Mucosa of rectum (tissue), 2 donors: ENCODE data around the gene CELF1.
"Not testable (repeated sequence)": the region's sequence is repeated elsewhere in the genome, so short reads cannot be mapped to it uniquely, and the experiment has no call there.

ENCODE experiments used
- H3K27ac ChIP-seq, 2 donors: one replicate each; pipeline ENCODE4 v1.7.0; 2013; ENCODE audit warnings: inconsistent platforms in 2 of 2, low read depth in 2 of 2, low read length in 2 of 2
- H3K27me3 ChIP-seq, 2 donors: one replicate each; pipeline ENCODE4 v1.7.0; 2013; ENCODE audit warnings: low read length in 2 of 2; ENCODE audit not compliant: control insufficient read depth in 2 of 2, insufficient read depth in 2 of 2
- H3K36me3 ChIP-seq, 2 donors: one replicate each; pipeline ENCODE4 v1.7.0; 2013; ENCODE audit warnings: low read length in 2 of 2; ENCODE audit not compliant: control insufficient read depth in 2 of 2, insufficient read depth in 2 of 2
- H3K4me1 ChIP-seq, 2 donors: one replicate each; pipeline ENCODE4 v1.7.0; 2013; ENCODE audit warnings: low read length in 2 of 2, mild to moderate bottlenecking in 1 of 2; ENCODE audit not compliant: control insufficient read depth in 2 of 2, insufficient read depth in 2 of 2
- H3K4me3 ChIP-seq, 2 donors: one replicate each; pipeline ENCODE4 v1.7.0; 2013; ENCODE audit warnings: low read length in 2 of 2
- H3K9ac ChIP-seq, 2 donors: one replicate each; pipeline ENCODE4 v1.7.0; 2013; ENCODE audit warnings: low read length in 2 of 2, low read depth in 1 of 2, mild to moderate bottlenecking in 1 of 2
- H3K9me3 ChIP-seq, 2 donors: one replicate each; pipeline ENCODE4 v1.7.0; 2013; ENCODE audit warnings: low read length in 2 of 2; ENCODE audit not compliant: control insufficient read depth in 2 of 2
- donor health status: healthy.
- donor health status: Normal muscosa, but diverticular disease.

CELF1 gene

DNA sequence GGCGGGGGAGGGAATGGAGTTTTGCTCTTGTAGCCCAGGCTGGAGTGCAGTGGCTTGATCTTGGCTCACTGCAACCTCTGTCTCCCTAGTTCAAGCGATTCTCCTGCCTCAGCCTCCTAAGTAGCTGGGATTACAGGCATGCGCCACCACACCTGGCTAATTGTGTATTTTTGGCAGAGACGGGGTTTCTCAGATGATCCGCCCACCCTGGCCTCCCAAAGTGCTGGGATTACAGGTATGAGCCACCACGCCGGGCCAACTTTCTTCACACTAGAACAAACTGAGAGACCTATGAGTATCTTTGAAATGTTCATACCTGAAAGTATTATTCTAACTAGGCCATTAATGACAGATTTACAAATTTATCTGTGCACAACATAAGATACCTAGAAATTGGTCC is 6.7 kb downstream of the CELF1 start:
- H3K36me3 ChIP-seq, H3K9me3 ChIP-seq, H3K27me3 ChIP-seq, H3K27ac ChIP-seq, H3K9ac ChIP-seq, H3K4me3 ChIP-seq: not testable (repeated sequence)
- peaks cover 7 to 13% of the 10 kb centered on the region in 2 donors for H3K4me1 ChIP-seq

DNA sequence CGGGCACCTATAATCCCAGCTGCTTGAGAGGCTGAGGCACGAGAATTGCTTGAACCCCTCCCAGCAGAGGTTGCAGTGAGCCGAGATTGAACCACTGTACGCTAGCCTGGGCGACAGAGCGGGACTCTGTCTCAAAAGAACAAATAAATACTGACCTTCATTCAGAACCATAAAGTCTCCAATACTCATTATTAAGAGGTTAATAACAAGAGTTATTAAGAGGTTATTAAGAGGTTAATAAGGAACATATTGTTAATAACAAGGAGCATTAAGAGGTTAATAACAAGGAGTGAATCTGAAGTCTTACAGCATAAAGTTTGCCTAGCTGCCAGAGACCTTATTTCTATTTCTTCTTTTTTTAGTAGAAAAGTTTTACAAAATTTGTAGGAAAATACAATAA is 7.6 kb downstream of the CELF1 start:
- H3K9me3 ChIP-seq: no peaks in the 10 kb centered on the region
- no peak overlapping the region for H3K9ac ChIP-seq
- H3K36me3 ChIP-seq: no peaks in the 10 kb centered on the region
- peaks cover 1 to 8% of the 10 kb centered on the region in 2 donors for H3K4me1 ChIP-seq
- no peak overlapping the region for H3K4me3 ChIP-seq
- no peak overlapping the region for H3K27ac ChIP-seq
- no peaks in the 10 kb centered on the region for H3K27me3 ChIP-seq

DNA sequence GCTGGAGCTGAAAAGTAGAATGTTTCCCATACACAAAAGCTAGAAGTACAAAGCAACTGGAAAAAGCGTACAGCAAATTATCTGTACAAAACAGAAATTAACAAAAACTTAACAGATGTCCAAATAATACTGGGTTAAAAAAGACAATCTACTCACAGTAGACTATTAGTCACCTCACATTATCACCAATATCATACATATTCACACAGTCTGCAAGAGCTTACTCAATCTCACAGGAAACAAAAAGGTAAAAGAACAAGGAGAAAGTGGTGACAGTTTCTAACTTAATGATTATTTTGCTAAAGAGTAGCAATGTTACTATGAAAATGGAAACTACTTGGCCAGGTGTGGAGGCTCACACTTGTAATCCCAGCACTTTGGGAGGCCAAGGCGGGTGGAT is 11.9 kb downstream of the CELF1 start:
- no peak overlapping the region for H3K27ac ChIP-seq
- H3K4me3 ChIP-seq: no peak overlapping the region
- H3K9ac ChIP-seq: no peak overlapping the region
- H3K36me3 ChIP-seq: no peaks in the 10 kb centered on the region
- H3K9me3 ChIP-seq: no peaks in the 10 kb centered on the region
- H3K4me1 ChIP-seq: peaks cover 9 to 13% of the 10 kb centered on the region in 2 donors
- H3K27me3 ChIP-seq: no peaks in the 10 kb centered on the region

DNA sequence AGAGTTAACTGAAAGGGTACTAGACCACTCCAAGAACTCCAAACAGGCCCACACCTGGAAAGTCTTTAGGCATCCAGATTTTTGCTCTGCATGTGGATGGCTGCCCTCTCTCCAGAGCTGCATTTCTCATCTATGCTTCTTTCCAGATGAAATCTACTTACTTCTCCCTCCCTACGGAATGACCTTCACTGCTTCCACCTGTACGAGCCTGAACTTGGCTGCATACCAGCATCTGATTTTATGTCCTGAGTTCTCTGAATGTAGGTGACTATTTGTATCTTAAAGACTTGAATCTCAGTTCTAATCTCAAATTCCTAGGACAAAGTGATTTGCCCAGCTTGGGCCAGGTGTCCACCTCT is 13.3 kb downstream of the CELF1 start:
- no peak overlapping the region for H3K4me3 ChIP-seq
- peaks cover 9 to 13% of the 10 kb centered on the region in 2 donors for H3K4me1 ChIP-seq
- H3K9ac ChIP-seq: no peak overlapping the region
- H3K27ac ChIP-seq: no peak overlapping the region
- H3K27me3 ChIP-seq: no peaks in the 10 kb centered on the region
- H3K36me3 ChIP-seq: no peaks in the 10 kb centered on the region
- no peaks in the 10 kb centered on the region for H3K9me3 ChIP-seq

DNA sequence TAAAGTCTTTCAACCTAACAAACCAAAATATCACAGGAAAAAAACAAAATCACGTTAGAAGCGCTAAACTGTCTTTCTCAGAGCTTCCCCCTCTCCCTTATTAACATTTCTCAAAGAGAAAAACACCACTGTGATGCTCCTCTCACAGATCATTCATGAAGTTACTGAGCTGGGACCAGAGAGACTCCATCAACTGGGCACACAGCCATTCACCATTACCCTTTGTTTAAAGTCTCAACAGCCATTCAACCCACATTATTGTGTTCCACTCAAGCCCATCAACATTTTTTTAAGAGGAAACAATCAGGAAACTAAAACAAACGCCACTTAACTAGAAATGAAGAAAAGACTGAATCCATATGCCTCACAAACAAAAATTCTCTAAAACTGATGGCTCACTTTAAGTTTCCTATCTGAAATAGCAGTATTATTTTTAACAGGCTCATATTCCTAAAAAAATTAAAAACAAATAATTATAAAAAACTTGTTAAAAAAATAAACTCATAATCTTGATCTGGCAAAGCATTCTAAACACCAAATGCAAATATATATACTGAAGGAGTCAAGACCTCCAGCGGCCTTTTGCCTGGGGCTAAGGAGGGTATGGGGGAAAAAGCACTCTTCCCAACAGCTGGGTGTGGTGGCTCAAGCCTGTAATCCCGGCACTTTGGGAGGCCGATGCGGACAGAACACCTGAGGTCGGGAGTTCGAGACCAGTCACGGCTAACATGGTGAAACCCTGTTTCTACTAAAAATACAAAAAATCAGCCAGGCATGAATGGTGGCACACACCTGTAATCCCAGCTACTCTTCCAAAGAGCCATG is 14.0 kb downstream of the CELF1 start:
- Histone ChIP-seq H3K9ac (no peak overlapping the region), H3K27ac (no peak overlapping the region), H3K4me3 (no peak overlapping the region), H3K9me3 (no peaks in the 10 kb centered on the region), H3K36me3 (no peaks in the 10 kb centered on the region), H3K4me1 (peaks cover 9 to 13% of the 10 kb centered on the region in 2 donors), H3K27me3 (no peaks in the 10 kb centered on the region)

DNA sequence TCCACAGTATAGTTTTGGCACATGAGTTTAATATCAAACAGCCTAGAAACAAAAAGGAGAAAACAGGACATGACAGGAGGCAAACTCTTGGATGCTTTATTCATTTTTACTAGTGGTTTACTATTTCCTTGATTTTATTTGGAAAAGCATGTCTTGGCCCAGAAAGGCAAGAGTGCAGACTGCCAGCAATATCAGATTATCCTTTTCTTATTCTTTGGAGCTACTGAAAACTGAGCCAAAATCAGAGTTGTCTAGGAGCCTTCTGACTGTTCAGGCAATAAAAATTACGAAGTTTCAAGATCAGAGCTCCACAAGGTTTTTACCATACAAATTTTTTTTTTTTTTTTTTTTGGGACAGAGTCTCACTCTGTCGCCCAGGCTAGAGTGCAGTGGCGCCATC is 16.0 kb downstream of the CELF1 start:
- no peak overlapping the region for H3K9ac ChIP-seq
- peaks cover 12 to 13% of the 10 kb centered on the region in 2 donors for H3K4me1 ChIP-seq
- H3K27ac ChIP-seq: no peak overlapping the region
- H3K27me3 ChIP-seq: no peaks in the 10 kb centered on the region
- peaks cover 0 to 1% of the 10 kb centered on the region in 2 donors for H3K36me3 ChIP-seq
- no peak overlapping the region for H3K4me3 ChIP-seq
- H3K9me3 ChIP-seq: no peaks in the 10 kb centered on the region

DNA sequence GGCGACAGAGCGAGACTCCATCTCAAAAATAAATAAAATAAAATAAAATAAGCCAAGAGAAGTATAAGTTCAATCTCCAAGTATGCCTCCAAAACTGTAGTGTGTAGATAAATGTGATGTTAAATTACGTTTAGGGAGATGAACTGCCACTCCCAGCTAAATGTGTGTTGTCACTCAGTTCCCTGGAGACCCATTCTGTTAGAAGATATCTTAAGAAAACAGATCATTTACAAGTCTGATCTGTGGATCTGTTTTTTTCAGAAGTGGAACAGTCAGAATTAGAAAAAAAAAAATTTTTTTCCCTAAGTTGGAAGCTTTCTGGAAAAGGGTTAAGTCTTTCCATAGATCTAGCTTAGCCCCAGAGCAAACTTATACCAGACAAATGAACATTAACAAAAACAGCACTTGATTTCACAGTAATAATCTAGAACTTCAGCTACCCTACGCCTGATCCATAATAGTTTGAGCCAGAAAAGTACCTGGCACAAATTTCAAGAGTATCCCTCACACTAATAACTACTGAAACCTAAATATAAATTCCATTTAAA is 18.2 kb downstream of the CELF1 start:
- Histone ChIP-seq H3K4me3 (no peak overlapping the region), H3K4me1 (peaks cover 6 to 8% of the 10 kb centered on the region in 2 donors), H3K9ac (no peak overlapping the region), H3K36me3 (peaks cover 0 to 5% of the 10 kb centered on the region in 2 donors), H3K9me3 (no peaks in the 10 kb centered on the region), H3K27ac (no peak overlapping the region), H3K27me3 (no peaks in the 10 kb centered on the region)

DNA sequence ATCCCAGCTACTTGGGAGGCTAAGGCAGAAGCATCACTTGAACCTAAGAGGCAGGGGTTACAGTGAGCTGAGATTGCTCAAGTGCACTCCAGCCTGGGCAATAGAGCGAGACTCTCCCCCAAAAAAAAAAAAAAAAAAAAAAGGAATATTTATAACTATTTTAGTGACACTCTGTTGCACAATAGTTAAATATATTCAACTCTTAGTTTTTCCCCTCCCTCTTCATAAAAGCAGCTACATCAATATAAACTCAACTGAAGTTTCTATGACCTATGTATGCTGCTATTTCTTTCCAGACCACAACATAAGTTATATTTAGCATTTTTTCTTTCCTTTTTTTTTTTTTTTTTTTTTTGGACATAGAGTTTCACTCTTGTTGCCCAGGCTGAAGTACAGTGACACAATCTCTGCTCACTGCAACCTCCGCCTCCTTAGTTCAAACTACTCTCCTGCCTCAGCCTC is 19.2 kb downstream of the CELF1 start:
- H3K36me3 ChIP-seq: peaks cover 0 to 5% of the 10 kb centered on the region in 2 donors
- H3K4me1 ChIP-seq: peaks cover 0 to 4% of the 10 kb centered on the region in 2 donors
- no peaks in the 10 kb centered on the region for H3K27me3 ChIP-seq
- no peak overlapping the region for H3K4me3 ChIP-seq
- no peaks in the 10 kb centered on the region for H3K9me3 ChIP-seq
- no peak overlapping the region for H3K27ac ChIP-seq
- H3K9ac ChIP-seq: no peak overlapping the region

DNA sequence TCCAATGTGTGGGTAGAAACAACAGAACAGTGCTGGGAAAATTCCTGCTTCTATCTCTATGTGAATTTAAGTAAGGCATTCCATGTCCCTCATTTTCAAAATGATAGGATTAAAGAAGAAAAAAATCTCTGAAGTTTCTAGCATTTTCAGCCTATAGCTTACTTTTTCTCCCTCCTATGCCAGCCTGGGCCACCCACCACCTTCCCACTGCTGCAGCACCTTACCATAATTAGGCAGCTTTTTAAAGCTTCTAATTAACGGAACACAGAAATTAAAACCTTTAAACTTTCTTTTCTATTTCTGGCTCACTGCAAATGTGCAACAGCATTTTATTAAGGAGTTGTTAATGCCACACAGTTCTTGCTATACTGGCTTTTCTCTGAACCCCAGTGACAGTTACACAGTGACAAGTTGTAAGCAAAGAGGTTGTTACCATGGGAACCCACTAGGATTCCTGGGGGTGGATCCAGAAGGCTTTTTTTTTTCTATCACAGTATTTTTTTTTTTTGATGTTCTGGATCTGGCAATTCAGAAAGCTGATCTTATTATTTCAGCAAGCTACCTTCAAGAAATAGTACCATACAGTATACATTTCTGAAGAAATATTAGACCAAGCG is 20.2 kb downstream of the CELF1 start:
- no peaks in the 10 kb centered on the region for H3K9me3 ChIP-seq
- no peak overlapping the region for H3K9ac ChIP-seq
- H3K4me1 ChIP-seq: peaks cover 0 to 4% of the 10 kb centered on the region in 2 donors
- peaks cover 0 to 5% of the 10 kb centered on the region in 2 donors for H3K36me3 ChIP-seq
- no peak overlapping the region for H3K27ac ChIP-seq
- no peak overlapping the region for H3K4me3 ChIP-seq
- no peaks in the 10 kb centered on the region for H3K27me3 ChIP-seq

DNA sequence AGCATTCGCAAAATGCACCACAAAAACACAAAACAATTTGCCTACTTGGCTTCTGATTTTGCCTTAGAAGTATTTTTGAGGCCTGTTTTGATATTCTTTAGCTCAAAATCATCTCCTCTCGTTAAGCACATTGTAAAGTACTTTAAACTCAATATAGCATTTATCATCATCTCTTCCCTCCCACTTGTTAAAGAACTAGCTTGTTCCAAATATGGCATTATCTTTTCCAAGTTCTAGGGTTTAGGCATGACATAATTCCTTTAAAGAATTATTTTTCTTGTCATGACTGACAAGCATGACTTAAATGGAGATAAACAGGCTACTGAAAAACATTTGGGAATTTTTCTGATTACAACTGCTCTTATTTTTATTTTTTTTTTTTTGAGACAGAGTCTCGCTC is 21.3 kb downstream of the CELF1 start:
- no peak overlapping the region for H3K9ac ChIP-seq
- H3K27ac ChIP-seq: no peak overlapping the region
- no peaks in the 10 kb centered on the region for H3K27me3 ChIP-seq
- H3K4me1 ChIP-seq: peaks cover 0 to 4% of the 10 kb centered on the region in 2 donors
- H3K4me3 ChIP-seq: no peak overlapping the region
- H3K9me3 ChIP-seq: no peaks in the 10 kb centered on the region
- H3K36me3 ChIP-seq: peaks cover 0 to 5% of the 10 kb centered on the region in 2 donors
